H9 (cell line): Measurements from ENCODE around the gene AKAP1. TPM values are rescaled to one million over a fixed set of nuclear protein-coding genes. Genes with fewer than 3 reads are reported as not detected.

Source experiments
- DNase-seq: peaks from one replicate; pipeline ENCODE4 v3.0.0-alpha.2; 2017
- H2AFZ ChIP-seq: one replicate; pipeline ENCODE4 v1.6.1; 2013; ENCODE audit warnings: mild to moderate bottlenecking, low read length, control low read depth, moderate library complexity
- H2AK5ac ChIP-seq: 2 replicates; pipeline ENCODE4 v1.6.1; 2013; ENCODE audit warnings: low read length, control low read depth, mixed read lengths; ENCODE audit not compliant: insufficient read length
- H2BK120ac ChIP-seq: one replicate; pipeline ENCODE4 v1.6.1; 2013; ENCODE audit warnings: low read depth, mild to moderate bottlenecking, low read length, control low read depth, inconsistent platforms; ENCODE audit not compliant: poor library complexity, severe bottlenecking
- H2BK12ac ChIP-seq: 2 replicates; pipeline ENCODE4 v1.6.1; 2013; ENCODE audit warnings: low read length, control low read depth, mixed read lengths, low read depth; ENCODE audit not compliant: insufficient read length
- H2BK15ac ChIP-seq: 2 replicates; pipeline ENCODE4 v1.6.1; 2013; ENCODE audit warnings: low read depth, low read length, control low read depth
- H2BK20ac ChIP-seq: one replicate; pipeline ENCODE4 v1.6.1; 2013; ENCODE audit warnings: low read depth, mild to moderate bottlenecking, low read length, control low read depth, inconsistent platforms; ENCODE audit not compliant: poor library complexity, severe bottlenecking
- H2BK5ac ChIP-seq: 2 replicates; pipeline ENCODE4 v1.6.1; 2013; ENCODE audit warnings: low read length, control low read depth, mixed read lengths; ENCODE audit not compliant: insufficient read length
- H3K14ac ChIP-seq: 2 replicates; pipeline ENCODE4 v1.6.1; 2013; ENCODE audit warnings: low read length, control low read depth; ENCODE audit not compliant: insufficient read depth
- H3K18ac ChIP-seq: 2 replicates; pipeline ENCODE4 v1.6.1; 2013; ENCODE audit warnings: low read depth, mild to moderate bottlenecking, mixed read lengths, low read length, control low read depth; ENCODE audit not compliant: insufficient read length
- H3K23ac ChIP-seq: 2 replicates; pipeline ENCODE4 v1.6.1; 2013; ENCODE audit warnings: low read length, control low read depth, mixed read lengths, low read depth; ENCODE audit not compliant: insufficient read length
- H3K23me2 ChIP-seq: 2 replicates; pipeline ENCODE4 v1.6.1; 2013; ENCODE audit warnings: low read depth, mild to moderate bottlenecking, mixed read lengths, low read length, control low read depth; ENCODE audit not compliant: insufficient read length, poor library complexity, severe bottlenecking
- H3K27ac ChIP-seq: 2 replicates; pipeline ENCODE4 v1.5.1; 2013; ENCODE audit warnings: low read length, control low read depth, mixed read lengths, low read depth; ENCODE audit not compliant: insufficient read length
- H3K27me3 ChIP-seq: 2 replicates; pipeline ENCODE4 v1.6.1; 2013; ENCODE audit warnings: low read length, control low read depth, inconsistent platforms; ENCODE audit not compliant: insufficient read depth
- H3K4ac ChIP-seq: 2 replicates; pipeline ENCODE4 v1.6.1; 2013; ENCODE audit warnings: low read depth, mild to moderate bottlenecking, control low read depth, inconsistent platforms, low read length, moderate library complexity
- H3K4me1 ChIP-seq: 2 replicates; pipeline ENCODE4 v1.6.1; 2013; ENCODE audit warnings: low read length, control low read depth, inconsistent platforms; ENCODE audit not compliant: insufficient read depth
- H3K4me2 ChIP-seq: 2 replicates; pipeline ENCODE4 v1.6.1; 2013; ENCODE audit warnings: low read length, control low read depth, mixed read lengths; ENCODE audit not compliant: insufficient read length, insufficient read depth
- H3K56ac ChIP-seq: 2 replicates; pipeline ENCODE4 v1.6.1; 2013; ENCODE audit warnings: low read depth, mild to moderate bottlenecking, mixed read lengths, low read length, control low read depth; ENCODE audit not compliant: insufficient read length
- H3K79me1 ChIP-seq: 2 replicates; pipeline ENCODE4 v1.6.1; 2013; ENCODE audit warnings: low read depth, mild to moderate bottlenecking, moderate library complexity, low read length, control low read depth, inconsistent platforms; ENCODE audit not compliant: insufficient read depth, poor library complexity, severe bottlenecking
- H3K79me2 ChIP-seq: 2 replicates; pipeline ENCODE4 v1.6.1; 2013; ENCODE audit warnings: low read length, control low read depth, inconsistent platforms; ENCODE audit not compliant: insufficient read depth
- H3K9ac ChIP-seq: 2 replicates; pipeline ENCODE4 v1.6.1; 2013; ENCODE audit warnings: low read length, control low read depth, mixed read lengths; ENCODE audit not compliant: insufficient read length; ENCODE audit errors: extremely low read depth
- H3K9me3 ChIP-seq: one replicate; pipeline ENCODE4 v1.6.1; 2013; ENCODE audit warnings: low read depth, low read length, inconsistent platforms; ENCODE audit not compliant: control insufficient read depth
- H3T11ph ChIP-seq: one replicate; pipeline ENCODE4 v1.6.1; 2013; ENCODE audit warnings: mild to moderate bottlenecking, low read length, control low read depth, inconsistent platforms
- H4K20me1 ChIP-seq: one replicate; pipeline ENCODE4 v1.6.1; 2013; ENCODE audit not compliant: control insufficient read depth, insufficient read length, insufficient read depth
- H4K5ac ChIP-seq: 2 replicates; pipeline ENCODE4 v1.6.1; 2013; ENCODE audit warnings: low read depth, mild to moderate bottlenecking, mixed read lengths, low read length, control low read depth; ENCODE audit not compliant: insufficient read length
- H4K8ac ChIP-seq: replicated peaks from 2 replicates; pipeline ENCODE4 v1.6.1; 2013; ENCODE audit warnings: low read length, control low read depth, mixed read lengths, low read depth; ENCODE audit not compliant: insufficient read length
- H4K91ac ChIP-seq: 2 replicates; pipeline ENCODE4 v1.6.1; 2013; ENCODE audit warnings: low read depth, mild to moderate bottlenecking, moderate library complexity, mixed read lengths, low read length, control low read depth; ENCODE audit not compliant: insufficient read length
- H3K27ac Mint-ChIP-seq, 3 experiments: 2 replicates in 2 of 3; 3 replicates in 1 of 3; pipeline ENCODE4 v1.8.0; 2020 to 2021; ENCODE audit warnings: mixed read lengths in 3 of 3, mild to moderate bottlenecking in 1 of 3, moderate library complexity in 1 of 3
- H3K27me3 Mint-ChIP-seq: 2 replicates; pipeline ENCODE4 v1.8.0; 2021; ENCODE audit warnings: low read depth, mild to moderate bottlenecking, moderate library complexity, mixed read lengths
- H3K36me3 Mint-ChIP-seq, 3 experiments: 2 replicates in 2 of 3; 3 replicates in 1 of 3; pipeline ENCODE4 v1.8.0; 2020 to 2021; ENCODE audit warnings: low read depth in 3 of 3, mixed read lengths in 3 of 3; ENCODE audit not compliant: insufficient read depth in 1 of 3
- H3K4me1 Mint-ChIP-seq, 2 experiments: 2 replicates each; pipeline ENCODE4 v1.8.0; 2020; ENCODE audit warnings: mixed read lengths in 2 of 2
- H3K4me3 Mint-ChIP-seq, 2 experiments: 2 replicates in 1 of 2; 3 replicates in 1 of 2; pipeline ENCODE4 v1.8.0; 2020 to 2021; ENCODE audit warnings: mild to moderate bottlenecking in 2 of 2, mixed read lengths in 2 of 2, moderate library complexity in 1 of 2
- H3K9me3 Mint-ChIP-seq, 2 experiments: 2 replicates in 1 of 2; 3 replicates in 1 of 2; pipeline ENCODE4 v1.8.0; 2020; ENCODE audit warnings: mild to moderate bottlenecking in 2 of 2, mixed read lengths in 2 of 2, moderate library complexity in 1 of 2
- CTCF ChIP-seq: fragments of 200-600 bp; sonication (generic); conservative IDR thresholded peaks from 3 replicates; pipeline ENCODE4 v1.8.0; 2021; ENCODE audit warnings: antibody characterized with exemption, mild to moderate bottlenecking
- WGBS: extraction: QIAGEN DNeasy Blood & Tissue Kit; methylation state at CpG from one replicate; pipeline ENCODE4 v1.1.7; 2013; ENCODE audit warnings: missing lambda C conversion rate, low lambda C conversion rate, mixed read lengths; ENCODE audit not compliant: insufficient read length; ENCODE audit errors: extremely low coverage; 5-methylcytosine and 5-hydroxymethylcytosine counted together
- total RNA-seq: library from RNA; stranded (reverse); gene quantifications from 2 replicates; pipeline ENCODE4 v1.2.1, GENCODE V29; 2021

The AKAP1 gene
- total RNA-seq, 1 experiment from 2014 or later = 61.2 TPM

DNA sequence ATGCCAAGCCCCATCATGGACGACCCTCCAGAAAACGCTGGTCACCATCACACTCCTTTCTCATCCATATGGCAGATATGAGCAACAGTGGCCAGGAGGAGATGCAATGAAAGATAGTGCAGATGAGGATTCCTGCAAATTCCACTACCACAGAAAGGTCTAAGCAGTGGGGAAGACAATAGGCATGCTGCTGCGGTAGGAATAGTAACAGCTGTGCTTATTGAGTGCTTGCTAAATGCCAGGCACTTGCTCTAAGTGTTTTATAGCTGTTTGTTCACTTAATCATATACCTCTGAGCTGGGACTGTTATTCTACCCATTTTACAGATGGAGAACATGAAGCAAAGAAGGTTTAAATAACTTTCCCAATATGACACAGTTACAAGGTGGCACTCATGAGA, 46.6 kb upstream of the AKAP1 start:
- Histone ChIP-seq H3K14ac (no peak overlapping the region), H2AFZ (no peak overlapping the region), H4K8ac (no peak overlapping the region), H4K91ac (no peak overlapping the region), H3K9ac (no peak overlapping the region), H2BK15ac (no peak overlapping the region), H2BK5ac (no peak overlapping the region), H2AK5ac (no peak overlapping the region), H3K56ac (no peak overlapping the region), H3K79me1 (no peaks in the 10 kb centered on the region), H3K79me2 (no peaks in the 10 kb centered on the region), H3K4me1 (peaks cover 8% of the 10 kb centered on the region; the same call in 1 of the 2 replicates), H3K4me2 (no peak overlapping the region), H3K23ac (no peak overlapping the region), H3K9me3 (no peaks in the 10 kb centered on the region), H3K18ac (no peak overlapping the region), H3K27ac (no peak overlapping the region), H4K5ac (no peak overlapping the region), H4K20me1 (no peaks in the 10 kb centered on the region), H3T11ph (no peak overlapping the region), H2BK12ac (no peak overlapping the region), H3K23me2 (no peaks in the 10 kb centered on the region), H2BK120ac (no peak overlapping the region), H3K27me3 (no peaks in the 10 kb centered on the region), H3K4ac (no peak overlapping the region), H2BK20ac (no peak overlapping the region)
- Mint-ChIP-seq H3K36me3 (no peaks in the 10 kb centered on the region), H3K4me3 (no peak overlapping the region), H3K27ac (no peak overlapping the region), H3K27me3 (peaks cover 1% of the 10 kb centered on the region), H3K9me3 (peaks cover 2 to 3% of the 10 kb centered on the region in 2 experiments; a peak in 2 of 5 replicates), H3K4me1 (peaks cover 31 to 36% of the 10 kb centered on the region in 2 experiments)
- DNase-seq = no peak
- no peak for TF ChIP-seq CTCF
- no CpG with 5 or more reads among the region's 3 CpGs for WGBS
